IMR-90 (cell line): ENCODE measurements around the gene AP3D1. TPM values are rescaled to one million over a fixed set of nuclear protein-coding genes. Genes with fewer than 3 reads are reported as not detected.
A peak's percentile ranks its signal among the peaks of the same experiment; 100 is the strongest.

ENCODE experiments used
- ATAC-seq: fragments of 200-7000 bp; cut with Tn5 transposase; 2 replicates; pipeline ENCODE4 v1.9.1; 2020; ENCODE audit warnings: low read depth, mild to moderate bottlenecking, moderate library complexity
- BruUV-seq: library from RNA; stranded (reverse); fragments of 400-500 nt; replicated peaks from 2 replicates; lab custom pipeline; 2021; lab: Mats Ljungman, UMichigan
- CTCF ChIA-PET: fragments of 300-600 bp; formaldehyde crosslinking; extraction: SDS; loops from one replicate; lab custom pipeline; 2021; ENCODE audit warnings: antibody characterized with exemption; lab: Yijun Ruan, JAX
- POLR2A ChIA-PET: fragments of 300-600 bp; sonication (Branson Sonifier 250); formaldehyde crosslinking; loops from one replicate; lab custom pipeline; 2022; ENCODE audit warnings: antibody characterized with exemption; ENCODE audit not compliant: unreplicated experiment; lab: Charles Lee
- DNase-seq: peaks from one replicate; pipeline ENCODE4 v3.0.0; 2013
- H2AFZ ChIP-seq: replicated peaks from 2 replicates; pipeline ENCODE3; 2013; ENCODE audit warnings: low read length, mild to moderate bottlenecking; ENCODE audit not compliant: poor library complexity
- H2AK5ac ChIP-seq: 2 replicates; pipeline ENCODE4 v1.6.1; 2013; ENCODE audit warnings: low read depth, low read length, inconsistent platforms
- H2AK9ac ChIP-seq: replicated peaks from 2 replicates; pipeline ENCODE3; 2013; ENCODE audit warnings: mild to moderate bottlenecking, low read depth, low read length, moderate library complexity; ENCODE audit not compliant: poor library complexity
- H2BK120ac ChIP-seq: 2 replicates; pipeline ENCODE4 v1.6.1; 2013; ENCODE audit warnings: low read depth, low read length, inconsistent platforms
- H2BK15ac ChIP-seq: 3 replicates; pipeline ENCODE4 v1.6.1; 2013; ENCODE audit warnings: low read depth, low read length, inconsistent platforms
- H2BK20ac ChIP-seq: 2 replicates; pipeline ENCODE4 v1.6.1; 2013; ENCODE audit warnings: low read depth, mild to moderate bottlenecking, inconsistent platforms, low read length, moderate library complexity
- H2BK5ac ChIP-seq: 2 replicates; pipeline ENCODE4 v1.6.1; 2013; ENCODE audit warnings: mild to moderate bottlenecking, low read depth, low read length, inconsistent platforms; ENCODE audit not compliant: poor library complexity, severe bottlenecking
- H3K14ac ChIP-seq: replicated peaks from 2 replicates; pipeline ENCODE4 v1.6.1; 2013; ENCODE audit warnings: low read depth, low read length, inconsistent platforms
- H3K18ac ChIP-seq: 2 replicates; pipeline ENCODE4 v1.6.1; 2013; ENCODE audit warnings: low read depth, low read length, control low read depth
- H3K23ac ChIP-seq: 2 replicates; pipeline ENCODE4 v1.6.1; 2013; ENCODE audit warnings: low read depth, low read length, inconsistent platforms
- H3K27ac ChIP-seq: 2 replicates; pipeline ENCODE4 v1.5.1; 2013; ENCODE audit warnings: mild to moderate bottlenecking, control low read depth, low read length; ENCODE audit not compliant: insufficient read depth
- H3K27me3 ChIP-seq: 2 replicates; pipeline ENCODE4 v1.6.1; 2013; ENCODE audit warnings: low read length; ENCODE audit not compliant: control insufficient read depth, insufficient read depth
- H3K36me3 ChIP-seq: 2 replicates; pipeline ENCODE4 v1.6.1; 2013; ENCODE audit warnings: low read length, mixed read lengths; ENCODE audit not compliant: control insufficient read depth, insufficient read depth
- H3K4ac ChIP-seq: 2 replicates; pipeline ENCODE4 v1.6.1; 2013; ENCODE audit warnings: low read depth, low read length, inconsistent platforms
- H3K4me1 ChIP-seq: 2 replicates; pipeline ENCODE4 v1.6.1; 2013; ENCODE audit warnings: low read length, mixed read lengths; ENCODE audit not compliant: control insufficient read depth, insufficient read depth
- H3K4me2 ChIP-seq: 2 replicates; pipeline ENCODE4 v1.6.1; 2013; ENCODE audit warnings: low read depth, mild to moderate bottlenecking, control low read depth, low read length, moderate library complexity
- H3K4me3 ChIP-seq: 2 replicates; pipeline ENCODE4 v1.5.1; 2013; ENCODE audit warnings: low read depth, mild to moderate bottlenecking, control low read depth, low read length, moderate library complexity; ENCODE audit not compliant: insufficient read depth
- H3K56ac ChIP-seq: 2 replicates; pipeline ENCODE4 v1.6.1; 2013; ENCODE audit warnings: low read length, inconsistent platforms; ENCODE audit not compliant: insufficient read depth; ENCODE audit errors: extremely low read depth
- H3K79me1 ChIP-seq, 2 experiments: 2 replicates each; pipeline ENCODE4 v1.6.1; 2013; ENCODE audit warnings: low read length in 2 of 2, inconsistent platforms in 1 of 2, low read depth in 1 of 2
- H3K9ac ChIP-seq: 2 replicates; pipeline ENCODE4 v1.6.1; 2013; ENCODE audit warnings: low read depth, low read length, control low read depth
- H3K9me1 ChIP-seq: 2 replicates; pipeline ENCODE4 v1.6.1; 2013; ENCODE audit warnings: low read length, inconsistent platforms; ENCODE audit not compliant: insufficient read depth
- H3K9me3 ChIP-seq: 2 replicates; pipeline ENCODE4 v1.6.1; 2013; ENCODE audit warnings: low read length; ENCODE audit not compliant: control insufficient read depth, insufficient read depth
- H4K20me1 ChIP-seq: 2 replicates; pipeline ENCODE4 v1.6.1; 2013; ENCODE audit warnings: low read length, inconsistent platforms; ENCODE audit not compliant: insufficient read depth
- H4K5ac ChIP-seq: 2 replicates; pipeline ENCODE4 v1.6.1; 2013; ENCODE audit warnings: mild to moderate bottlenecking, low read depth, low read length, control low read depth
- H4K8ac ChIP-seq, 2 experiments: 2 replicates each; pipeline ENCODE4 v1.6.1; 2013; ENCODE audit warnings: low read depth in 2 of 2, low read length in 2 of 2, control low read depth in 1 of 2, inconsistent platforms in 1 of 2
- H4K91ac ChIP-seq: 2 replicates; pipeline ENCODE4 v1.6.1; 2013; ENCODE audit warnings: low read depth, low read length, inconsistent platforms; ENCODE audit not compliant: insufficient read depth
- CEBPB ChIP-seq: IDR thresholded peaks from 2 replicates; pipeline ENCODE4 v1.6.1; 2012; ENCODE audit warnings: low read depth, low read length, improper control_type of control experiment
- MAZ ChIP-seq: IDR thresholded peaks from 2 replicates; pipeline ENCODE4 v1.6.1; 2012; ENCODE audit warnings: low read depth, mild to moderate bottlenecking, low read length, improper control_type of control experiment, moderate library complexity, borderline replicate concordance
- WGBS, 2 experiments: methylation state at CpG; one replicate each; pipeline versions ENCODE4 v1.1.5 to v1.1.7; 2013; ENCODE audit warnings: missing lambda C conversion rate in 2 of 2; ENCODE audit not compliant: insufficient read length in 1 of 2; ENCODE audit errors: extremely low coverage in 2 of 2; 5-methylcytosine and 5-hydroxymethylcytosine counted together
- dilution Hi-C: fragments of 300-500 bp; cut with HindIII; formaldehyde crosslinking; loops from one replicate; pipeline ENCODE4 v1.14.3; 2018; ENCODE audit warnings: low sequenced_read_pairs; ENCODE audit not compliant: unreplicated experiment
- in situ Hi-C: fragments of 300-500 bp; cut with MboI; formaldehyde crosslinking; loops from 3 replicates; pipeline ENCODE4 v1.14.3; 2019; ENCODE audit warnings: low sequenced_read_pairs, inconsistent platforms, mixed read lengths
- intact Hi-C: fragments of 100-400 bp; cut with micrococcal nuclease; formaldehyde crosslinking; loops from 2 replicates; pipeline ENCODE4 v1.10.0; 2022
- polyA plus RNA-seq, 3 experiments: library from polyadenylated mRNA; depleted of rRNA; stranded (reverse); fragments of >200 nt; gene quantifications; 2 replicates each; pipeline ENCODE4 v1.2.3, GENCODE V29; 2012; ENCODE audit warnings: low replicate concordance in 1 of 3
- total RNA-seq: library from RNA; depleted of rRNA; stranded (reverse); fragments of >200 nt; gene quantifications from 2 replicates; pipeline ENCODE4 v1.2.3, GENCODE V29; 2012

The AP3D1 gene
- total and polyA plus RNA-seq, 2 of the 4 experiments (the other 2 are of a cell fraction), result 75.3 to 129 TPM

DNA sequence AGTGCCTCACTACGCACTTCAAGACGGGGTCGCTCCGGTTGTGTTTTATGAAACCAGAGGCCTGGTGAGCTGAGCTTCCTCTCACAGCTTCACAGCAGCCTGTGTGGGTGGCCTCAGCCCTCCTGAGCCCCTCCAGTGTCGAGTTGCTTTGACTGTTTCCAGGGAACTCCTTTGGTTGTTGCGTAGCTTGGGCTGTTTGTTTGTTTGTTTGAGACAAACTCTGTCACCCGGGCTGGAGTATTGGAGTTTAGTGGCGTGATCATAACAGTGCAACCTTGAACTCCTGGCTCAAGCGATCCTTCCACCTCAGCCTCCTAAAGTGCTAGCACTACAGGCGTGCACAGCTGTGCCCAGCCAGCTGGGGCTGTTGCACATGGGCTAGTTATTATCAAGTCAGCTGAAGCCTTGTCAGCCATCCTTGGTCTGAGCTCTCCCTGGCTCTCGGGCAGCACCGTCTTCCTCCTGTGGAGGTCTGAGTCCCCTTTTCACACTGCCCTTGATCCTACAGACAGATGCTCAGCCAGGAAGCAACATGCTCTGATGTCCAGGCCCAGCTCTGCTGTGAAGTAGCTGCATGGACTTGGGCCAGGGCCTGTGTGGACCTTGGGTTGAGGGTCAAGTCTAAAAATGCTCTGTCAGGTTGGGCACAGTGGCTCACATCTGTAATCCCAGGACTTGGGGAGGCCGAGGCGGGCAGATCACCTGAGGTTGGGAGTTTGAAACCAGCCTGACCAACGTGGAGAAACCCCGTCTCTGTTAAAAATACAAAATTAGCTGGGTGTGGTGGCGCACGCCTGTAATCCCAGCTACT is 22.6 kb upstream of the AP3D1 start:
- ATAC-seq (no peak), DNase-seq (no peak)
- H3K4me1 ChIP-seq, result peaks cover 22% of the 10 kb centered on the region
- dilution Hi-C loops (no loop called here), in situ Hi-C loops (no loop called here), intact Hi-C loops (no loop called here)
- peaks cover 21% of the 10 kb centered on the region for H3K9me1 ChIP-seq
- H3K56ac ChIP-seq, result no peak overlapping the region
- H3K18ac ChIP-seq, result no peak overlapping the region
- no peak overlapping the region for H2BK15ac ChIP-seq
- H2BK20ac ChIP-seq, result no peak overlapping the region
- no peak overlapping the region for H3K4me3 ChIP-seq
- TF ChIP-seq MAZ (no peak), CEBPB (no peak)
- H2BK120ac ChIP-seq, result no peak overlapping the region
- no peak overlapping the region for H3K14ac ChIP-seq
- H2BK5ac ChIP-seq, result no peak overlapping the region
- no peaks in the 10 kb centered on the region for H3K9me3 ChIP-seq
- H4K20me1 ChIP-seq, result peaks cover 81% of the 10 kb centered on the region
- H2AK9ac ChIP-seq, result no peak overlapping the region
- H2AFZ ChIP-seq, result no peak overlapping the region
- H3K27me3 ChIP-seq, result no peaks in the 10 kb centered on the region
- POLR2A ChIA-PET, result no interaction called here
- H4K8ac ChIP-seq, result no peak overlapping the region; a peak in 1 of 4 replicates
- peak overlapping the region; percentile 51; the same call in 1 of the 2 replicates for H2AK5ac ChIP-seq
- CTCF ChIA-PET, result no interaction called here
- no peak overlapping the region for H3K27ac ChIP-seq
- H3K23ac ChIP-seq, result no peak overlapping the region
- no peak overlapping the region for H3K4ac ChIP-seq
- no peak overlapping the region for H3K9ac ChIP-seq
- WGBS, 2 experiments, result 87% methylated on average over 10 of the region's 18 CpGs; no CpG with 5 or more reads in 1 of the 2 experiments
- no peak overlapping the region for H4K5ac ChIP-seq
- peaks cover 9% of the 10 kb centered on the region for H3K36me3 ChIP-seq
- H3K4me2 ChIP-seq, result no peak overlapping the region
- H4K91ac ChIP-seq, result no peak overlapping the region
- no TSS peak for BruUV-seq
- peaks cover 3 to 72% of the 10 kb centered on the region in 2 experiments; a peak in 2 of 4 replicates for H3K79me1 ChIP-seq
